Sigmoid colon (tissue), 7 donors: ENCODE results near the gene EHBP1. TPM values are rescaled to one million over a fixed set of nuclear protein-coding genes. Genes with fewer than 3 reads are reported as not detected.

Experiments used
- DNase-seq: peaks from one replicate; pipeline ENCODE4 v3.0.0-alpha.2; 2019
- H3K27ac ChIP-seq, 4 donors: fragments of 200-600 bp; sonication (generic); one replicate each; pipeline ENCODE4 v1.5.1; 2016 to 2019; ENCODE audit warnings: mild to moderate bottlenecking in 1 of 4
- H3K27me3 ChIP-seq, 3 donors: fragments of 200-600 bp; sonication (generic); one replicate each; pipeline ENCODE4 v1.5.1; 2019; ENCODE audit warnings: mild to moderate bottlenecking in 1 of 3
- H3K36me3 ChIP-seq, 4 donors: fragments of 200-600 bp; sonication (generic); one replicate each; pipeline ENCODE4 v1.5.1; 2016 to 2019
- H3K4me1 ChIP-seq, 4 donors: fragments of 200-600 bp; sonication (generic); one replicate each; pipeline ENCODE4 v1.5.1; 2017 to 2019
- H3K4me3 ChIP-seq, 4 donors: fragments of 200-600 bp; sonication (generic); one replicate each; pipeline ENCODE4 v1.5.1; 2017 to 2019; ENCODE audit warnings: mild to moderate bottlenecking in 2 of 4, moderate library complexity in 1 of 4
- H3K9me3 ChIP-seq, 4 donors: fragments of 200-600 bp in 3 of 4; sonication (generic) in 3 of 4; one replicate each; pipeline versions ENCODE4 v1.5.1 to v1.6.1; 2013 to 2019
- EP300 ChIP-seq, 4 donors: sonication (generic); formaldehyde crosslinking; IDR thresholded peaks; one replicate each; pipeline ENCODE4 v1.6.1; 2017; ENCODE audit warnings: antibody characterized with exemption in 4 of 4
- POLR2A ChIP-seq, 2 donors: fragments of 450-650 bp; IDR thresholded peaks; one replicate each; pipeline ENCODE4 v1.6.1; 2016; ENCODE audit warnings: antibody characterized with exemption in 2 of 2, mild to moderate bottlenecking in 2 of 2, moderate library complexity in 2 of 2
- POLR2AphosphoS5 ChIP-seq, 4 donors: sonication (generic); formaldehyde crosslinking; IDR thresholded peaks; one replicate each; pipeline ENCODE4 v1.6.1; 2017; ENCODE audit warnings: antibody characterized with exemption in 4 of 4
- WGBS, 2 donors: extraction: QIAGEN DNeasy Blood & Tissue Kit; methylation state at CpG; one replicate each; pipeline ENCODE4 v1.1.7; 2013; 5-methylcytosine and 5-hydroxymethylcytosine counted together
- intact Hi-C: fragments of 100-400 bp; cut with DNase I; formaldehyde crosslinking; loops from one replicate; pipeline ENCODE4 v1.15.1; 2023
- polyA plus RNA-seq, 3 donors: library from polyadenylated mRNA; stranded (reverse); fragments of 200-250 nt; gene quantifications; one replicate each; pipeline ENCODE4 v1.2.3, GENCODE V29; 2013
- total RNA-seq, 4 donors: library from RNA; depleted of rRNA; stranded (reverse); fragments of >200 nt; gene quantifications; one replicate each; pipeline ENCODE4 v1.1.0, GENCODE V29; 2016
- TF ChIP-seq, protein P1 (sequence below), 4 experiments: fragments of 450-650 bp in 3 of 4; fragments of 200-600 bp in 1 of 4; IDR thresholded peaks; one replicate each; pipeline ENCODE4 v1.5.1; 2016 to 2019; ENCODE audit warnings: antibody characterized with exemption in 4 of 4, mild to moderate bottlenecking in 3 of 4, moderate library complexity in 2 of 4
- donor health status: healthy with polysubstance abuse.
- donor health status: Bipolar disorder and iron deficiency.
- donor health status: healthy.

The EHBP1 gene
- total and polyA plus RNA-seq, 7 donors, result 12.7 to 161 (median 121) TPM

DNA sequence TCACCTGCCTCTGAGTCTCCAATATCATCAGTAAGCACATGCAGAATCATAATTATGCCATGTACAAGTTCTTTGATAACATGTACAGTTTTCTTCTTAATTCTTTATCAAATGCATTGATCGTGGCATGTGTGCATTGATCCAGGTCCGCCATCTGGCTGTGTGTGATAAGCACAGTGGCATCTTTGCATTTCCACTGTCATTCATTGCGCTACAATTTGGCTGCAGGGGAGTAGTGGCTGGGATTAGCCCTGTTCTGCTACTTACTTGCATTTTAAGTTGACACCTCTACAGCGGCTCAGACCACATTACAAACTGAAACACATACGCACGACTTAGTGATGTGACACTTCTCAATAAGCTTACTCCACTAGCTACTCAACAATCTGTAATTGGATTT, 261.5 kb downstream of the EHBP1 start:
- H3K4me1 ChIP-seq, result no peaks in the 10 kb centered on the region
- intact Hi-C loops, result no loop called here
- DNase-seq, result no peak
- no peak overlapping the region for H3K27ac ChIP-seq
- H3K4me3 ChIP-seq, result no peak overlapping the region
- no peaks in the 10 kb centered on the region for H3K27me3 ChIP-seq
- TF ChIP-seq POLR2A (IDR thresholded peaks at IDR 0.05), result no peak
- TF ChIP-seq, protein P1, sequence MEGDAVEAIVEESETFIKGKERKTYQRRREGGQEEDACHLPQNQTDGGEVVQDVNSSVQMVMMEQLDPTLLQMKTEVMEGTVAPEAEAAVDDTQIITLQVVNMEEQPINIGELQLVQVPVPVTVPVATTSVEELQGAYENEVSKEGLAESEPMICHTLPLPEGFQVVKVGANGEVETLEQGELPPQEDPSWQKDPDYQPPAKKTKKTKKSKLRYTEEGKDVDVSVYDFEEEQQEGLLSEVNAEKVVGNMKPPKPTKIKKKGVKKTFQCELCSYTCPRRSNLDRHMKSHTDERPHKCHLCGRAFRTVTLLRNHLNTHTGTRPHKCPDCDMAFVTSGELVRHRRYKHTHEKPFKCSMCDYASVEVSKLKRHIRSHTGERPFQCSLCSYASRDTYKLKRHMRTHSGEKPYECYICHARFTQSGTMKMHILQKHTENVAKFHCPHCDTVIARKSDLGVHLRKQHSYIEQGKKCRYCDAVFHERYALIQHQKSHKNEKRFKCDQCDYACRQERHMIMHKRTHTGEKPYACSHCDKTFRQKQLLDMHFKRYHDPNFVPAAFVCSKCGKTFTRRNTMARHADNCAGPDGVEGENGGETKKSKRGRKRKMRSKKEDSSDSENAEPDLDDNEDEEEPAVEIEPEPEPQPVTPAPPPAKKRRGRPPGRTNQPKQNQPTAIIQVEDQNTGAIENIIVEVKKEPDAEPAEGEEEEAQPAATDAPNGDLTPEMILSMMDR (IDR thresholded peaks at IDR 0.05), result no peak
- no peak for TF ChIP-seq POLR2AphosphoS5 (IDR thresholded peaks at IDR 0.05)
- WGBS, 2 donors, result 97% methylated on average over 6 of the region's 6 CpGs
- H3K36me3 ChIP-seq, result peaks cover 0 to 26% (median 2%) of the 10 kb centered on the region in 4 donors
- no peaks in the 10 kb centered on the region for H3K9me3 ChIP-seq

DNA sequence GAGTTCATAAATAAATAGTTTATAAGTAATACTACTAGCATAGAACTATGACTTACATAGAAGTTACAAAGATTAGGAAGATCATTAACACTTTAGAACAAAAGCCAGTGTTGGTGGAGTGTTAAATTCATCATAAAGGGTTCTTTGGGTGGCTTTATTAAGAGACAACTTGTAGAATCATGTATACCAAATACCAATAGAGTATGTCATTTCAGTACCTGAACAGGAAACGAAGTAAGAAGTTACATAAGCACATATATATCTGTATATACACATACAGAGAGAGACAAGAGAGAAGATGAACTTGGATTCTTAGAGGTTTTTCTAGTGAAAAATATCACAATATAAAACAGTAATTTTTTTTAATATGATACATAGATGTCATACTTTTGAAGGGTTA, 262.7 kb downstream of the EHBP1 start:
- intact Hi-C loops, result no loop called here
- DNase-seq, result no peak
- H3K27me3 ChIP-seq, result no peaks in the 10 kb centered on the region
- H3K27ac ChIP-seq, result no peak overlapping the region
- no peaks in the 10 kb centered on the region for H3K4me1 ChIP-seq
- H3K4me3 ChIP-seq, result no peak overlapping the region
- TF ChIP-seq EP300 (IDR thresholded peaks at IDR 0.05) (no peak), POLR2AphosphoS5 (IDR thresholded peaks at IDR 0.05) (no peak), POLR2A (IDR thresholded peaks at IDR 0.05) (no peak)
- TF ChIP-seq, protein P1 (IDR thresholded peaks at IDR 0.05), result no peak
- no peaks in the 10 kb centered on the region for H3K9me3 ChIP-seq
- H3K36me3 ChIP-seq, result peaks cover 0 to 14% (median 0%) of the 10 kb centered on the region in 4 donors
- 86 to 89% methylated on average over 1 of the region's 1 CpG for WGBS, 2 donors

DNA sequence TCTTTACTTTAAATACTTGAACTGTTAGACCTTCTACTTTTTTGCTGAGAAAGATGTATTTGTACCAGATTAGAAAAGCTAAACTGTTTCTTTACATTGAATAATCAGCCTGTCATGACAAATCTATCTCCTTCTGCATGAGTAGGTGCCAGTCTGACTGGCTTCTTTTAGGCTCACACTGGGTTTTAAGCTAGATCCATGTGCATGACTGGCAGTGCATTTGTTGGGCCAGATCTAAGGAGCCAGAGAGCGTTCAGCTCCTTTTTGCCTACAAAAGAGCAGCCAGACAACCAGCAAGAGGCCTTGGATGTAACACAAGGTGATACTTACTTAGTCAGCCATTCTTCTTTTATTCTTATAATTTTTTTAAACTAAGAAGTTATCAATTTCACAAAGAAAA, 263.2 kb downstream of the EHBP1 start:
- Histone ChIP-seq H3K4me1 (no peaks in the 10 kb centered on the region), H3K36me3 (peaks cover 0 to 19% (median 0%) of the 10 kb centered on the region in 4 donors), H3K9me3 (no peaks in the 10 kb centered on the region), H3K27ac (no peak overlapping the region), H3K27me3 (no peaks in the 10 kb centered on the region), H3K4me3 (no peak overlapping the region)
- TF ChIP-seq POLR2A (IDR thresholded peaks at IDR 0.05) (no peak), EP300 (IDR thresholded peaks at IDR 0.05) (no peak)
- no peak for DNase-seq
- WGBS, 2 donors, result 94% methylated on average over 1 of the region's 1 CpG
- intact Hi-C loops, result no loop called here

DNA sequence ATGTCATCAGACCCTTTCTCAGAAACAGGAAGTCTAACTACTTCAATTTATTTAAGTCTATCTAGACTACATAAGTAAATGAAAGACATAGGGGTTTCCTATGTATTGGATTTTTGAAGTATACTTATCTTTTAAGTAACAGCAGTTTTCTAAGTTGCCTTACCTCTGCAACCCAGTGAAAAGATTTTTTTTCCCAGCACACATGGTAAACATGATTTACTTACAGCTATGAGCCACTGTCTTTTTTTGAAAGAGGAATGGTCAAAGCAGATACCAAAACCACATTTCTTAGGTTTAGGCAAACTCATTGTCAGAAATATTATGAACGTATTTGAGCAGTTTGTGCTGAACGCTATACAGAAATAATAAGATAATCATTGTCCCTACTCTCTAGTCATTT, 266.4 kb downstream of the EHBP1 start:
- WGBS, 2 donors, result 93 to 99% methylated on average over 2 of the region's 2 CpGs

DNA sequence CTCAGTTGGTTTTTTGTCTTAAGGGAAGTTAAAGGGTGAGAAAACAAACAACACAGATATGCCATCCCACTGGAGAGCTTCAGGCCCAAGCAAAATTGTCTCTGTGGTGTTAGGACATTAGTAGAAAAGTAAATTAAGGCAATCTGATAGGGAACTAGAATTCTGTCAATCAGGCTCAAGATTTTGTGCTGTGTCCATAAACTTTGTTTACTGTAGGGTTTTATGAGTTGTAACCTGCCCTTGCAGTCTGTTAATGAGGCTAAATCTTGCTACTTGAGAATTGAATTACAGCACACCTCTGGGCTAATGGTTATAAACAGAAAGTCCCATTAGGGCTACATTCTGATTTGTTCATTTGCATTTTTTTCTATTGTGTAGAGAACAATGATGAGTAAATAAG, 267.1 kb downstream of the EHBP1 start:
- Histone ChIP-seq H3K27me3 (no peaks in the 10 kb centered on the region), H3K27ac (no peak overlapping the region), H3K4me3 (no peak overlapping the region), H3K9me3 (no peaks in the 10 kb centered on the region), H3K36me3 (peaks cover 0 to 24% (median 0%) of the 10 kb centered on the region in 4 donors), H3K4me1 (no peaks in the 10 kb centered on the region)
- no peak for TF ChIP-seq POLR2A (IDR thresholded peaks at IDR 0.05)
- no peak for TF ChIP-seq EP300 (IDR thresholded peaks at IDR 0.05)
- TF ChIP-seq, protein P1 (IDR thresholded peaks at IDR 0.05), result no peak
- no peak for TF ChIP-seq POLR2AphosphoS5 (IDR thresholded peaks at IDR 0.05)
- no peak for DNase-seq
- intact Hi-C loops, result no loop called here

More for the DNA sequence above, 266.4 kb downstream of the EHBP1 start:
- Histone ChIP-seq H3K9me3 (no peaks in the 10 kb centered on the region), H3K27ac (no peak overlapping the region), H3K4me1 (no peaks in the 10 kb centered on the region), H3K27me3 (no peaks in the 10 kb centered on the region), H3K4me3 (no peak overlapping the region), H3K36me3 (peaks cover 0 to 22% (median 0%) of the 10 kb centered on the region in 4 donors)
- DNase-seq, result no peak
- TF ChIP-seq, protein P1 (IDR thresholded peaks at IDR 0.05), result no peak
- no peak for TF ChIP-seq POLR2A (IDR thresholded peaks at IDR 0.05)
- TF ChIP-seq EP300 (IDR thresholded peaks at IDR 0.05), result no peak
- TF ChIP-seq POLR2AphosphoS5 (IDR thresholded peaks at IDR 0.05), result no peak
- intact Hi-C loops, result no loop called here
